HepG2 (cell line): ENCODE data around the gene AKR7A2. TPM values are rescaled to one million over a fixed set of nuclear protein-coding genes. Genes with fewer than 3 reads are reported as not detected.

Source experiments
- ATAC-seq: fragments of 200-7000 bp; cut with Tn5 transposase; 3 replicates; pipeline ENCODE4 v1.9.1; 2020; ENCODE audit warnings: mild to moderate bottlenecking, moderate library complexity
- BruUV-seq: library from RNA; stranded (reverse); fragments of 400-500 nt; replicated peaks from 2 replicates; lab custom pipeline; 2021; lab: Mats Ljungman, UMichigan
- CTCF ChIA-PET: fragments of 300-600 bp; formaldehyde crosslinking; extraction: SDS; loops from one replicate; lab custom pipeline; 2021; ENCODE audit warnings: low total read pairs, inconsistent platforms, low intra/inter-chr PET ratio; lab: Yijun Ruan, JAX
- POLR2A ChIA-PET: fragments of 350-600 bp; sonication (Branson Sonifier 250); formaldehyde crosslinking; loops from one replicate; lab custom pipeline; 2020; ENCODE audit warnings: antibody characterized with exemption, inconsistent platforms; lab: Yijun Ruan, JAX
- DNase-seq: peaks from one replicate; pipeline ENCODE4 v3.0.0-alpha.2; 2015; ENCODE audit warnings: low spot score
- FAIRE-seq: peaks from 3 replicates; lab custom pipeline; 2011; peaks lifted over from hg19 to GRCh38; lab: Jason Lieb, UNC
- H2AFZ ChIP-seq: one replicate; pipeline ENCODE4 v1.6.1; 2011; ENCODE audit warnings: low read length, inconsistent platforms
- H3K27ac ChIP-seq: fragments of 300-600 bp; 3 replicates; pipeline ENCODE4 v1.8.0; 2011; ENCODE audit warnings: mixed run types, mild to moderate bottlenecking, mixed read lengths, low read length, inconsistent platforms; ENCODE audit not compliant: insufficient read depth; ENCODE audit errors: extremely low read length
- H3K27me3 ChIP-seq, 2 experiments: fragments of 200-600 bp in 1 of 2; 2 replicates in 1 of 2; 3 replicates in 1 of 2; pipeline versions ENCODE4 v1.6.0 to v1.8.0; 2011; ENCODE audit warnings: low read length in 2 of 2, mild to moderate bottlenecking in 2 of 2, moderate library complexity in 2 of 2, inconsistent platforms in 1 of 2; ENCODE audit not compliant: insufficient read depth in 2 of 2, control insufficient read depth in 1 of 2
- H3K36me3 ChIP-seq, 2 experiments: fragments of 200-600 bp in 1 of 2; replicated peaks in 1 of 2; 2 replicates in 1 of 2; 3 replicates in 1 of 2; pipeline versions ENCODE4 v1.5.1 to v1.8.0; 2011; ENCODE audit warnings: low read length in 2 of 2, inconsistent platforms in 1 of 2; ENCODE audit not compliant: insufficient read depth in 2 of 2, control insufficient read depth in 1 of 2
- H3K4me1 ChIP-seq: 2 replicates; pipeline ENCODE4 v1.5.1; 2012; ENCODE audit warnings: low read length, inconsistent platforms; ENCODE audit not compliant: insufficient read depth
- H3K4me2 ChIP-seq: 2 replicates; pipeline ENCODE4 v1.6.0; 2011; ENCODE audit warnings: low read depth, low read length, inconsistent platforms
- H3K4me3 ChIP-seq, 3 experiments: fragments of 200-600 bp in 1 of 3; sonication (generic), shearing (Covaris generic) in 1 of 3; replicated peaks in 1 of 3; 2 replicates each; pipeline ENCODE4 v1.5.1; 2011 to 2016; ENCODE audit warnings: low read length in 3 of 3, inconsistent platforms in 2 of 3, low read depth in 2 of 3, mild to moderate bottlenecking in 2 of 3, control low read depth in 1 of 3, mixed read lengths in 1 of 3; ENCODE audit not compliant: insufficient read depth in 1 of 3
- H3K79me2 ChIP-seq: one replicate; pipeline ENCODE4 v1.6.1; 2011; ENCODE audit warnings: low read length, inconsistent platforms; ENCODE audit not compliant: insufficient read depth
- H3K9ac ChIP-seq: 2 replicates; pipeline ENCODE4 v1.6.0; 2011; ENCODE audit warnings: mild to moderate bottlenecking, low read depth, low read length, inconsistent platforms; ENCODE audit not compliant: insufficient read depth
- H3K9me3 ChIP-seq: 2 replicates; pipeline ENCODE4 v1.5.1; 2012; ENCODE audit warnings: mild to moderate bottlenecking, low read length
- H4K20me1 ChIP-seq: 2 replicates; pipeline ENCODE4 v1.6.0; 2011; ENCODE audit warnings: inconsistent platforms, mild to moderate bottlenecking, low read length, moderate library complexity; ENCODE audit not compliant: insufficient read depth
- AGO2 ChIP-seq: fragments of 200-400 bp; formaldehyde crosslinking; optimal IDR thresholded peaks from 2 replicates; pipeline ENCODE3; 2017; ENCODE audit warnings: mild to moderate bottlenecking, low read depth, low read length, moderate library complexity
- EHMT2 ChIP-seq: fragments of 200-600 bp; sonication (generic); IDR thresholded peaks from 2 replicates; pipeline ENCODE4 v1.7.0; 2017; ENCODE audit warnings: antibody characterized with exemption, low read depth, low read length, borderline replicate concordance
- FOXC1 ChIP-seq: sonication (generic); formaldehyde crosslinking; IDR thresholded peaks from 2 replicates; pipeline ENCODE4 v1.8.0; 2022; ENCODE audit warnings: mild to moderate bottlenecking, missing genetic modification reagents, borderline replicate concordance
- GTF2F1 ChIP-seq: fragments of 150-350 bp; IDR thresholded peaks from 2 replicates; pipeline ENCODE4 v1.6.1; 2014; ENCODE audit warnings: low read length
- KAT7 ChIP-seq: IDR thresholded peaks from 2 replicates; pipeline ENCODE4 v1.6.1; 2018; ENCODE audit warnings: borderline replicate concordance, missing compliant biosample characterization
- MAZ ChIP-seq, 2 experiments: sonication (generic) in 1 of 2; formaldehyde crosslinking in 1 of 2; IDR thresholded peaks; 2 replicates each; pipeline versions ENCODE4 v1.5.0 to v1.6.1; 2012 to 2020; ENCODE audit warnings: low read depth in 2 of 2, mild to moderate bottlenecking in 2 of 2, borderline replicate concordance in 1 of 2, improper control_type of control experiment in 1 of 2, low read length in 1 of 2, missing genetic modification reagents in 1 of 2, moderate library complexity in 1 of 2
- POLR2G ChIP-seq: fragments of 200-400 bp; formaldehyde crosslinking; IDR thresholded peaks from 2 replicates; pipeline ENCODE4 v1.6.1; 2018; ENCODE audit warnings: mild to moderate bottlenecking, low read depth, low read length, moderate library complexity
- SETDB1 ChIP-seq: sonication (generic); formaldehyde crosslinking; IDR thresholded peaks from 2 replicates; pipeline ENCODE4 v1.5.1; 2020; ENCODE audit warnings: missing genetic modification reagents, mild to moderate bottlenecking, borderline replicate concordance
- SMAD1 ChIP-seq: sonication (generic); formaldehyde crosslinking; IDR thresholded peaks from 2 replicates; pipeline ENCODE4 v1.4.0; 2020; ENCODE audit warnings: missing genetic modification reagents, low read depth, mild to moderate bottlenecking, borderline replicate concordance
- ZBTB7B ChIP-seq: sonication (generic); formaldehyde crosslinking; IDR thresholded peaks from 2 replicates; pipeline ENCODE4 v1.4.0; 2020; ENCODE audit warnings: missing genetic modification reagents
- ZNF333 ChIP-seq: sonication (generic); formaldehyde crosslinking; IDR thresholded peaks from 2 replicates; pipeline ENCODE4 v1.4.0; 2020; ENCODE audit warnings: mild to moderate bottlenecking, missing genetic modification reagents, borderline replicate concordance
- ZNF558 ChIP-seq: sonication (generic); formaldehyde crosslinking; IDR thresholded peaks from 2 replicates; pipeline ENCODE4 v1.9.0; 2022; ENCODE audit warnings: mild to moderate bottlenecking, missing genetic modification reagents, borderline replicate concordance
- ZNF577 ChIP-seq: sonication (generic); formaldehyde crosslinking; IDR thresholded peaks from 2 replicates; pipeline ENCODE4 v1.4.0; 2020; ENCODE audit warnings: mild to moderate bottlenecking, low read depth, missing genetic modification reagents, borderline replicate concordance
- ZSCAN22 ChIP-seq: sonication (generic); formaldehyde crosslinking; IDR thresholded peaks from 2 replicates; pipeline ENCODE4 v1.4.0; 2020; ENCODE audit warnings: mild to moderate bottlenecking, missing genetic modification reagents
- whole genome bisulfite sequencing: methylation state at CpG from one replicate; pipeline ENCODE4 v1.1.6; 2017; ENCODE audit warnings: low lambda C conversion rate; 5-methylcytosine and 5-hydroxymethylcytosine counted together
- in situ Hi-C: cut with HindIII; loops from 2 replicates; pipeline ENCODE4 v1.10.0; 2017; ENCODE audit warnings: low pct_unique_long_range_greater_than_20kb; ENCODE audit not compliant: extremely low pct_ligation_motif_present
- intact Hi-C: fragments of 100-400 bp; cut with micrococcal nuclease; formaldehyde crosslinking; loops from one replicate; pipeline ENCODE4 v1.10.0; 2022; ENCODE audit not compliant: unreplicated experiment
- polyA plus RNA-seq, 8 experiments: library from polyadenylated mRNA; depleted of rRNA in 3 of 8; stranded (reverse) in 7 of 8; unstranded in 1 of 8; fragments of >200 nt; fragmentation: Illumina TruSeq in 4 of 8; extraction: Trizol in 4 of 8; gene quantifications; 2 replicates each; pipeline versions ENCODE4 v1.2.1 to v1.2.3, GENCODE V29; 2011 to 2016; ENCODE audit warnings: low read depth in 4 of 8, missing spikeins in 1 of 8, mixed read lengths in 1 of 8; ENCODE audit not compliant: insufficient read depth in 1 of 8
- total RNA-seq, 5 experiments: library from RNA; depleted of rRNA; stranded (reverse); fragments of >200 nt; fragmentation: Illumina TruSeq; extraction: Trizol; gene quantifications; 2 replicates each; pipeline ENCODE4 v1.2.3, GENCODE V29; 2016; ENCODE audit warnings: low read depth in 1 of 5
- TF ChIP-seq, protein P1 (sequence below): IDR thresholded peaks from 2 replicates; pipeline ENCODE4 v1.6.1; 2016; ENCODE audit warnings: missing compliant biosample characterization, missing genetic modification reagents, borderline replicate concordance
- TF ChIP-seq, protein P2 (sequence below), 2 experiments: sonication (generic) in 1 of 2; formaldehyde crosslinking in 1 of 2; IDR thresholded peaks; 2 replicates each; pipeline versions ENCODE4 v1.4.0 to v1.6.1; 2018 to 2020; ENCODE audit warnings: missing genetic modification reagents in 2 of 2, borderline replicate concordance in 1 of 2, low read depth in 1 of 2, mild to moderate bottlenecking in 1 of 2, missing biosample characterization in 1 of 2
- TF ChIP-seq, protein P3 (sequence below): sonication (generic); formaldehyde crosslinking; IDR thresholded peaks from 2 replicates; pipeline ENCODE4; 2020; ENCODE audit warnings: missing genetic modification reagents, mild to moderate bottlenecking, borderline replicate concordance

The AKR7A2 gene
- total and polyA plus RNA-seq, 2 of the 13 experiments (the other 11 are each of a cell fraction or from before 2014, with no cell fraction given) = 45.2 to 75.6 TPM

DNA sequence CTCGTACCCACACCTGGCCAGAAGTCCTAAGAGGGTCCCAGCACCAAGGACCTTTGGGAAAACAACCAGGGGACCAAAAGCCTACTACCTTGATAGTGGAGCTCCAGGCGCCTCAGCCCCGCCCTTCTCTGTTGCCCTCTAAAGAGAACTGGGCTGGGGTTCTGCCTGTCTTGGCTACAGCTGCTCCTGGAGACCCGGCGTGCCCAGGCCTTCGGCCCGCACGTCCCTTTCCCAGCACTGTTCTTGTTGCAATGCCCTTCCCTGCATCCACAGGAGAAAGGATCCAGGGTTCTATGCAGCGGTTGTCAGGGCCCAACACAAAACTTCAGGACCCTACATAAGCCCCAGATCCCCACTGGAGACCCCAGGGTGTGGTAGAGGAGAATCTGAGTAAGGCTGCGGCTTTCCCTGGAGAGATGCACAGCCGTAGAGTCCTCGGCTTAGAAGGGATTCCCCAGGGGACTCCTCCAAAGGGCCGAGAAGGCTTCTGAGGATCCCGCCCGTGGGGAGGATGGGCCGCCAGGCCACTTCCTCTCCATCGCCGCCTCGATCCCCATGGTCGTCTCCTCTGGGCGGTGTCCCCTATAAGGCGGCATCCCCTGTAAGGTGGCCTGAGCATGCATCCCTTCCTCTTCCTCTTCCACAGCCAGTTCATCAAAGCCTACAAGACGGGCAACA lies 12.2 kb upstream of the AKR7A2 start:
- in situ Hi-C loops = no loop called here
- Histone ChIP-seq H3K9ac (no peak overlapping the region), H4K20me1 (no peaks in the 10 kb centered on the region), H3K27me3 (no peaks in the 10 kb centered on the region), H3K9me3 (no peaks in the 10 kb centered on the region), H3K36me3 (peaks cover 18 to 54% of the 10 kb centered on the region in 2 experiments), H3K4me2 (no peak overlapping the region), H3K4me3 (no peak overlapping the region), H3K4me1 (no peaks in the 10 kb centered on the region), H3K27ac (no peak overlapping the region), H2AFZ (no peak overlapping the region), H3K79me2 (no peaks in the 10 kb centered on the region)
- intact Hi-C loops = no loop called here
- FAIRE-seq = no peak
- no peak for DNase-seq
- no peak for ATAC-seq
- CTCF ChIA-PET = no interaction called here
- POLR2A ChIA-PET = interaction anchor here (0.9 kb wide), 1 partner anchor 12 kb away, joined by 5 read pairs; the partner anchor contains the start of genes AKR7A2 and SLC66A1
- 90% methylated on average over 13 of the region's 23 CpGs for WGBS
- BruUV-seq = no TSS peak
- TF ChIP-seq MAZ (IDR thresholded peaks at IDR 0.05; ENCODE audit: borderline replicate concordance, low read depth, low read length) (no peak), MAZ (CRISPR knock-in tag; IDR thresholded peaks at IDR 0.05; ENCODE audit: low read depth) (no peak), AGO2 (no peak), FOXC1 (CRISPR knock-in tag) (no peak), ZBTB7B (CRISPR knock-in tag) (no peak), POLR2G (no peak), KAT7 (CRISPR knock-in tag) (no peak), ZNF558 (CRISPR knock-in tag) (no peak), EHMT2 (no peak), ZSCAN22 (CRISPR knock-in tag) (no peak), ZNF577 (CRISPR knock-in tag) (no peak), GTF2F1 (no peak), SETDB1 (CRISPR knock-in tag) (no peak), ZNF333 (no peak), SMAD1 (CRISPR knock-in tag) (no peak)
- TF ChIP-seq, protein P1, sequence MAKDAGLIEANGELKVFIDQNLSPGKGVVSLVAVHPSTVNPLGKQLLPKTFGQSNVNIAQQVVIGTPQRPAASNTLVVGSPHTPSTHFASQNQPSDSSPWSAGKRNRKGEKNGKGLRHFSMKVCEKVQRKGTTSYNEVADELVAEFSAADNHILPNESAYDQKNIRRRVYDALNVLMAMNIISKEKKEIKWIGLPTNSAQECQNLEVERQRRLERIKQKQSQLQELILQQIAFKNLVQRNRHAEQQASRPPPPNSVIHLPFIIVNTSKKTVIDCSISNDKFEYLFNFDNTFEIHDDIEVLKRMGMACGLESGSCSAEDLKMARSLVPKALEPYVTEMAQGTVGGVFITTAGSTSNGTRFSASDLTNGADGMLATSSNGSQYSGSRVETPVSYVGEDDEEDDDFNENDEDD = no peak
- TF ChIP-seq, protein P2, sequence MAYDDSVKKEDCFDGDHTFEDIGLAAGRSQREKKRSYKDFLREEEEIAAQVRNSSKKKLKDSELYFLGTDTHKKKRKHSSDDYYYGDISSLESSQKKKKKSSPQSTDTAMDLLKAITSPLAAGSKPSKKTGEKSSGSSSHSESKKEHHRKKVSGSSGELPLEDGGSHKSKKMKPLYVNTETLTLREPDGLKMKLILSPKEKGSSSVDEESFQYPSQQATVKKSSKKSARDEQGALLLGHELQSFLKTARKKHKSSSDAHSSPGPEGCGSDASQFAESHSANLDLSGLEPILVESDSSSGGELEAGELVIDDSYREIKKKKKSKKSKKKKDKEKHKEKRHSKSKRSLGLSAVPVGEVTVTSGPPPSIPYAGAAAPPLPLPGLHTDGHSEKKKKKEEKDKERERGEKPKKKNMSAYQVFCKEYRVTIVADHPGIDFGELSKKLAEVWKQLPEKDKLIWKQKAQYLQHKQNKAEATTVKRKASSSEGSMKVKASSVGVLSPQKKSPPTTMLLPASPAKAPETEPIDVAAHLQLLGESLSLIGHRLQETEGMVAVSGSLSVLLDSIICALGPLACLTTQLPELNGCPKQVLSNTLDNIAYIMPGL (CRISPR knock-in tag; IDR thresholded peaks at IDR 0.05; ENCODE audit: borderline replicate concordance in 1 of 2, low read depth in 1 of 2) = no peak
- TF ChIP-seq, protein P3, sequence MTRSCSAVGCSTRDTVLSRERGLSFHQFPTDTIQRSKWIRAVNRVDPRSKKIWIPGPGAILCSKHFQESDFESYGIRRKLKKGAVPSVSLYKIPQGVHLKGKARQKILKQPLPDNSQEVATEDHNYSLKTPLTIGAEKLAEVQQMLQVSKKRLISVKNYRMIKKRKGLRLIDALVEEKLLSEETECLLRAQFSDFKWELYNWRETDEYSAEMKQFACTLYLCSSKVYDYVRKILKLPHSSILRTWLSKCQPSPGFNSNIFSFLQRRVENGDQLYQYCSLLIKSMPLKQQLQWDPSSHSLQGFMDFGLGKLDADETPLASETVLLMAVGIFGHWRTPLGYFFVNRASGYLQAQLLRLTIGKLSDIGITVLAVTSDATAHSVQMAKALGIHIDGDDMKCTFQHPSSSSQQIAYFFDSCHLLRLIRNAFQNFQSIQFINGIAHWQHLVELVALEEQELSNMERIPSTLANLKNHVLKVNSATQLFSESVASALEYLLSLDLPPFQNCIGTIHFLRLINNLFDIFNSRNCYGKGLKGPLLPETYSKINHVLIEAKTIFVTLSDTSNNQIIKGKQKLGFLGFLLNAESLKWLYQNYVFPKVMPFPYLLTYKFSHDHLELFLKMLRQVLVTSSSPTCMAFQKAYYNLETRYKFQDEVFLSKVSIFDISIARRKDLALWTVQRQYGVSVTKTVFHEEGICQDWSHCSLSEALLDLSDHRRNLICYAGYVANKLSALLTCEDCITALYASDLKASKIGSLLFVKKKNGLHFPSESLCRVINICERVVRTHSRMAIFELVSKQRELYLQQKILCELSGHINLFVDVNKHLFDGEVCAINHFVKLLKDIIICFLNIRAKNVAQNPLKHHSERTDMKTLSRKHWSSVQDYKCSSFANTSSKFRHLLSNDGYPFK (CRISPR knock-in tag) = no peak
